ENCODE measurements around the gene CCDC83. TPM values are rescaled to one million over a fixed set of nuclear protein-coding genes. Genes with fewer than 3 reads are reported as not detected.

CCDC83 gene
- polyA plus RNA-seq, 1 of the 3 experiments (the other 2 are of a cell fraction) = not detected

GRCh38 chr11:85922367-85922766 is 67.2 kb downstream of the CCDC83 start:
- ChIA-PET CTCF (no interaction called here), POLR2A (no interaction called here)
- no peaks in the 10 kb centered on the region for H3F3A ChIP-seq (replicated peaks; ENCODE audit: insufficient read depth)
- TF ChIP-seq POLR2AphosphoS5 (IDR thresholded peaks at IDR 0.05; ENCODE audit: low read depth, low read length) = no peak
- TF ChIP-seq MEF2A (IDR thresholded peaks at IDR 0.05; ENCODE audit: borderline replicate concordance, low read depth) = no peak
- TF ChIP-seq YY1 (IDR thresholded peaks at IDR 0.05; ENCODE audit: low read depth) = no peak
- no peak for TF ChIP-seq NFIC (IDR thresholded peaks at IDR 0.05; ENCODE audit: borderline replicate concordance)
- TF ChIP-seq RAD21 (IDR thresholded peaks at IDR 0.05; ENCODE audit: low read length) = no peak
- no peak for TF ChIP-seq RXRA (IDR thresholded peaks at IDR 0.05; ENCODE audit: borderline replicate concordance, low read depth)
- no peak for TF ChIP-seq USF2 (IDR thresholded peaks at IDR 0.05; ENCODE audit: borderline replicate concordance, low read depth, low read length)
- no peak for TF ChIP-seq MAX (IDR thresholded peaks at IDR 0.05; ENCODE audit: low read depth)
- no peak for TF ChIP-seq EZH2phosphoT487 (IDR thresholded peaks at IDR 0.05; ENCODE audit: borderline replicate concordance, low read depth)
- TF ChIP-seq ZBTB33 (IDR thresholded peaks at IDR 0.05; ENCODE audit: borderline replicate concordance, low read depth) = no peak
- TF ChIP-seq FOXJ3 (CRISPR knock-in tag; IDR thresholded peaks at IDR 0.05) = no peak
- TF ChIP-seq FOSL2 (IDR thresholded peaks at IDR 0.05; ENCODE audit: borderline replicate concordance, low read depth) = no peak
- no peak for TF ChIP-seq MXI1 (IDR thresholded peaks at IDR 0.05; ENCODE audit: low read depth, low read length)
- no peak for TF ChIP-seq GABPA (IDR thresholded peaks at IDR 0.05; ENCODE audit: low read depth)
- TF ChIP-seq CTCF (IDR thresholded peaks at IDR 0.05) = no peak
- no peak for TF ChIP-seq SIN3A (IDR thresholded peaks at IDR 0.05; ENCODE audit: borderline replicate concordance, low read depth, low read length)
- H3K36me3 ChIP-seq (replicated peaks in 1 of 2; ENCODE audit: control insufficient read depth in 1 of 2, insufficient read depth in 2 of 2, low read length in 1 of 2) = no peaks in the 10 kb centered on the region
- no peak overlapping the region for H3K4me2 ChIP-seq
- H4K20me1 ChIP-seq (ENCODE audit: insufficient read depth) = no peaks in the 10 kb centered on the region
- DNase-seq = no peak
- H3K79me2 ChIP-seq (ENCODE audit: insufficient read depth) = no peaks in the 10 kb centered on the region
- no peaks in the 10 kb centered on the region for H3K4me1 ChIP-seq (ENCODE audit: control insufficient read depth in 1 of 2, insufficient read depth in 2 of 2, low read depth in 1 of 2, low read length in 1 of 2)
- H3K4me3 ChIP-seq (ENCODE audit: low read depth in 2 of 2, low read length in 1 of 2) = no peak overlapping the region
- H3K9me3 ChIP-seq = no peaks in the 10 kb centered on the region
- no peak overlapping the region for H3K27ac ChIP-seq (ENCODE audit: low read depth in 2 of 2, low read length in 1 of 2)
- H3K27me3 ChIP-seq (ENCODE audit: insufficient read depth) = no peaks in the 10 kb centered on the region
- no peak overlapping the region for H2AFZ ChIP-seq (ENCODE audit: low read depth)
- H3K9me2 ChIP-seq = no peaks in the 10 kb centered on the region
- 86% methylated on average over 1 of the region's 1 CpG for WGBS (ENCODE audit: low lambda C conversion rate)
- no peak overlapping the region for H3K9ac ChIP-seq
